NCI-H1436 (cell line): ENCODE data around the gene HYCC1.
"Not testable (repeated sequence)": the region's sequence is repeated elsewhere in the genome, so short reads cannot be mapped to it uniquely, and the experiment has no call there.

ENCODE experiments used
- DNase-seq: peaks from one replicate; lab custom pipeline; 2025; lab: John Stamatoyannopoulos, UW

HYCC1 gene

DNA sequence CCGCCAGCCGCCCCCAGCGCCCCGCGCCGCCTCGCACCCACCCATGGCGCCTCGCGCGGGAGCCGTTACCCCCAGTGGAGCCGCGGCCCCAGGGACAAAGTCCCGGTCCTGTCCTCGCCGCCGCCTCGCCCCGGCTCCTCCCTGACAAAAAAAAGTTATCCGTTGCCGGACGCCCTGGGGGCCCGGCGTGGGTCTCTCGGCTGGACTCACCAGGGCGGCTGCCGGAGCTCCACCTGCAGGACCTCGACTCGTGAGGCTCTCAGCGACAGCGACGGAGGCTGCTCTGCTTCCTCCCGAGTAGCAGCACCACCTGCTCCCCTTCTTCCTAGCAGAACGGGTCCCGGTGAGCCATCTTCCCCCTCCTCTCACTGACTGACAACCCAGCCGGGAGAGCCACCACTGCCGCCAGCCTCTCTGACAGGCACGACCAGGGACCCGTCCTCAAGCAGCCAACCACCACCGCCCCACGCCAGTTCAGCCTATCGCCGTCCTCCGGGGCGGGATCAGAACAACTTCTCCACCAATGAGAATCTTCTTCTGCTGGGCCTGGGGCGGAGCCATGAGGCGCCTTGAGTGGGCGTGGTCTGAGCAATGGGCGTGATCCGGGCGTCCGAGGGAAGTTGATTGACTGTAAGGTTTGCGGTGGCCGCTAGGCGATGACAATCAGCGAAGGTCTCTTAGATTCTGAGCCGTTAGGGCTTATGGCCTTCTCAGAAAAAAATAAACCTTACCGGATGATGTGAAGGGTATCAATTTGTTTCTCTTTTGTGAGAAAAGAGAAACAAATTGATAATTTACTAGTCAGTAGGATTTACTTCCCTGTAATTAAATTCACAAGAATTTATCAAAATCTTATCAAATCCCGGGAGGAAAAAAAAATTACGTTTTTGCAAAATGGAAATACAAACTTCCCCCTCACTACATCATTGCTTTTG lies at the start of gene HYCC1:
Gene HYCC1 (minus strand): TSS at position 416 of the 935 bp plus-strand sequence. CDS start 23,019 bp downstream, outside the sequence.
- peak; percentile 98 for DNase-seq

DNA sequence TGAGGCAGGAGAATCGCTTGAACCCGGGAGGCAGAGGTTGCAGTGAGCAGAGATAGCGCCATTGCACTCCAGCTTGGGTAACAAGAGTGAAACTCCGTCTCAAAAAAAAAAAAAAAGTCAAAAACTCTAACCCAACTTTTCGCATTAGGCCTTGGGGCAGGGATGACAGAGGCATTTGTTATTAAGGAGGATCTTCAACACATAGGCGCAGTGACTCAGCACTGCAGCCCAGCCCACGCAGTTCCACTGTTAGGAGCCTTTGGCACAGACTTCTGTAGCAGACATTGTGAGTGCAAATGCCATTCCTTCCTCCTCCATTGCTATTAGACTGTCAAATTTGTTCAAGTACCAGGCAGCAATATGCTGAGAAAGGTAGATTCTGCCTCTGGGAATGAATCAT lies 48.5 kb upstream of the HYCC1 start:
- DNase-seq = no peak

DNA sequence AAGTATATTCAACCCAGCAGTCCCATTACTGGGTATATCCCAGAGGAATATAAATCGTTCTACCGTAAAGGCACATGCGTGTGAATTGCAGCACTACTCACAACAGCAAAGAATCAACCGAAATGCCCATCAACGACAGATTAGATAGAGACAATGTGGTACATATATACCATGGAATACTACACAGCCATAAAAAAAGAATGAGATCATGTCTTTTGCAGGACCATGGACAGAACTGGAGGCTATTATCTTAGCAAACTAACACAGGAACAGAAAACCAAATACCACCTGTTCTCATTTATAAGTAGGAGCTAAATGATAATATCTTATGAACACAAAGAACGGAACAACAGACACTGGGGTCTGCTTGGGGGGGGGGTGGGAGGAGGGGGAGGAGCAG lies 47.4 kb upstream of the HYCC1 start:
- DNase-seq = no peak

DNA sequence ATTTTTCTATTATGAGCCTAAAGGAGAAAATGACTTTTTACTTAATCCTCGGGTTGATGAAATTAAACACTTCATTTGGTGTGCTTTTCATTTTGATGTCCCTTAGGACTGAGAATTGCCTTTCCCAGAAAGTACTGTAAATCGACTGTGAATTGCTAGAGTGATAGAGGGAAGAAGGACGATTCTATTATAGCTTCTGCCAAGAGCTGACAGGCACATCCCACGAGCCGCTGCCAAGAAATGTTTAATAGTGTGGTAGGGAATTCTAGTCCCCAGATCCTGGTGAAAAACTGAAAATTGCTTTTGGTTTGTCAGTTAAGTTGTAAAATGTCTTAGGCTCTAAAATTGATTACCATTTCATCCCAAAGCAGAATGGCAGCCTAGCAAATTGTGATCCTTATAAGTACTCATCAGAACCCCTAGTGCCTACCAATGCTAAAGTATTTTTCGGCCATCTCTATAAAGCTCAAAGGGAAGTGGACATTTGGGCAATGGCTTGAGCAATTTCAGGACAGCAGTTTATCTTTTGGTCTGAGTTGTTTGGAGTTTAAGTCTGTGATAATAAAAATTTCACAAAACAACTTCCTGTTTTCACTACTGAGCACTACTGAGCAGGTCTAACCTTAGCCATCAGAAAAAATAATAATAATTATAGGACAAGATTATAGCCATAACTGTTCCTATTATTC lies 44.6 kb upstream of the HYCC1 start:
- DNase-seq = no peak

DNA sequence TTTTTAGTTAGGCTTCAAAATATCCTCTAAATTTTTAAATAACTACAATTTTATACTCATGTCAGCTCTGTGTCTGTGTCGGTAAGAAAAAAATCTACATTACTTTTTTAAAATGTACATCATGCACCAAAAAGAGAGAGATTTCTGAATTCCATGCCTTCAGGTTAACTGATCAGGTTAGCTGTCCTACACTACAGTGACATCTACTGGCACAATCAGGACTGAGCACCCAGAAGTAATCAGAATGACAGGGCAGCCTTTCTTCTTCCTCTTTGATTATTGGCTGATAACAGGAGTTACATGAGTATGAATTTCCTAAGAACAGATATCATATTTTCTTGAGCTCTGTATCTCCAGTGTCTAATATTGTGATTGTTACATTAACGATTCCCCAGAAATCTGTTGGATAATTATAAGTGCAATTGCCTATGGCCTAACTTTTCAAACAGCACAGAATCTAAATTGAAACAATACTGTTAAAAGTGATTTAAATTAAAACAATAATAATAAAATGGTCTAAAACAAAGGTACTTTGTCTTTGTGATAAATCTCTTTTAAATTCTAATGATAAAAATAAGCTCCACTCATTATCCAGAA lies 41.8 kb upstream of the HYCC1 start:
- DNase-seq = peak; percentile 64

DNA sequence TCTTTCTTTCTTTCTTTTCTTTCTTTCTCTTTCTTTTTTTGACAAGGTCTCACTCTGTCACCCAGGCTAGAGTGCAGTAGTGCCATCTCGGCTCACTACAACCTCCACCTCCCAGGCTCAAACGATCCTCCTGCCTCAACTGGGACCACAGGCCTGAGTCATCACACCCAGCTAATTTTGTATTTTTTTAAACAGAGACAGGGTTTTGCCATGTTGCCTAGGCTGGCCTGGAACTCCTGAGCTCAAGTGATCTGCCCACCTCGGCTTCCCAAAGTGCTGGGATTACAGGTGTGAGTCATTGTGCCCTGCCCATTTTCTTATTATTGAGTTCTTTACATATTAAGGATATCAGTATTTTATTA lies 37.2 kb upstream of the HYCC1 start:
- DNase-seq = not testable (repeated sequence)

DNA sequence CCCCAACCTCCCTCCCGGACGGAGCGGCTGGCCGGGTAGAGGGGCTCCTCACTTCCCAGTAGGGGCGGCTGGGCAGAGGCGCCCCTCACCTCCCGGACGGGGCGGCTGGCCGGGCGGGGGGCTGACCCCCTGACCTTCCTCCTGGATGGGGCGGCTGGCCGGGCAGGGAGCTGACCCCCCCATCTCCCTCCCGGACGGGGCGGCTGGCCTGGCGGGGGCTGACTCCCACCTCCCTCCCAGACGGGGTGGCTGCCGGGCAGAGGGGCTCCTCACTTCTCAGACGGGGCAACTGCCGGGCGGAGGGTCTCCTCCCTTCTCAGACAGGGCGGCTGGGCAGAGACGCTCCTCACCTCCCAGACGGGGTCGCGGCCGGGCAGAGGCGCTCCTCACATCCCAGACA lies 32.4 kb upstream of the HYCC1 start:
- DNase-seq = not testable (repeated sequence)

DNA sequence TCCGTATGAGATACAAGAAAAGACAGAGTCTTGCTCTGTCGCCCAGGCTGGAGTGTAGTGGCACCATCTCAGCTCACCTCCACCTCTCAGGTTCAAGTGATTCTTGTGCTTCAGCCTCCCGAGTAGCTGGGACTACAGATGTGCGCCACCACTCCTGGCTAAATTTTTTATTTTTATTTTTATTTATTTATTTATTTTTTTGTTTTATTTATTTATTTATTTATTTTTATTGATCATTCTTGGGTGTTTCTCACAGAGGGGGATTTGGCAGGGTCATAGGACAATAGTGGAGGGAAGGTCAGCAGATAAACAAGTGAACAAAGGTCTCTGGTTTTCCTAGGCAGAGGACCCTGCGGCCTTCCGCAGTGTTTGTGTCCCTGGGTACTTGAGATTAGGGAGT lies 31.2 kb upstream of the HYCC1 start:
- not testable (repeated sequence) for DNase-seq

DNA sequence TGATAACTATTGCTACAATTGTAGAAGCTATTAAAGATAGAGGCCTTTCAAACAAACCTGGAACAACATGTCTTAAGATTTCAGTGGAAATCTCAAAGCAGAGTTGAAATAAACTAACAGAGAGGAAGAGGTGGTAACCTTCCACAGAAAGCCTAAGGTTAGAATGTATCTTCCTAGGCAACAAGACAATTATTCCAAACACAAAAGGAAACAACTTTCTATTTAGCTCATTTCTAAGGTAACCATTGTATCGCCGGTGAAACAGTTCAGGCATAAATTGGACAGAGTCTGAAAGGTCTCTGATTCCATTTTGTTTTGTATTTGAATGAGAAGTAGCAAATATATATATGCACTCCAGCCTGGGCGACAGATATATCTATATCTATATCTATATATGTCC lies 30.7 kb upstream of the HYCC1 start:
- peak; percentile 13 for DNase-seq

DNA sequence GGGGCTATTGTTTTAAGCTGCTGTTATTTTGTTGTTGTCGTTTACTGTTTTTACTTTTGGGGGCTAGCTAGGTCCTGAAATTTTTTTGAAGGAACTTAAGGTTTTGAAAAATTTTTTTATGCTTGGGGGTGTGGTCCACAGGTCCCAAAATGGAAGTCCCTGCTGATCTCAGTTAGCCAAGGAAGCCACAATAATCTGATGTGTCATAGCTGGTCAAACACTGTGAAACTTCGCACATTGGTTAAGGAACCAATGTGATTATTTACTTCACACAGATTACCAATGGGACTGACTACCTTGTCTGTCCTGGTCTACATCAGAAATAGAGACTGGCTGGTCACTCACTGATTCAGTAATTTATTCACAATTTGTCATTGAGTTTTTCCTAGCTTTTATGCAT lies 29.5 kb upstream of the HYCC1 start:
- DNase-seq = no peak

DNA sequence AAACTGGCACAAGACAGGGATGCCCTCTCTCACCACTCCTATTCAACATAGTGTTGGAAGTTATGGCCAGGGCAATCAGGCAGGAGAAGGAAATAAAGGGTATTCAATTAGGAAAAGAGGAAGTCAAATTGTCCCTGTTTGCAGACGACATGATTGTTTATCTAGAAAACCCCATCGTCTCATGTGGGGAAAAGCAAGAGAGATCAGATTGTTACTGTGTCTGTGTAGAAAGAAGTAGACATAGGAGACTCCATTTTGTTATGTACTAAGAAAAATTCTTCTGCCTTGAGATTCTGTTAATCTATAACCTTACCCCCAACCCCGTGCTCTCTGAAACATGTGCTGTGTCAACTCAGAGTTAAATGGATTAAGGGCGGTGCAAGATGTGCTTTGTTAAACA lies 25.7 kb upstream of the HYCC1 start:
- not testable (repeated sequence) for DNase-seq

DNA sequence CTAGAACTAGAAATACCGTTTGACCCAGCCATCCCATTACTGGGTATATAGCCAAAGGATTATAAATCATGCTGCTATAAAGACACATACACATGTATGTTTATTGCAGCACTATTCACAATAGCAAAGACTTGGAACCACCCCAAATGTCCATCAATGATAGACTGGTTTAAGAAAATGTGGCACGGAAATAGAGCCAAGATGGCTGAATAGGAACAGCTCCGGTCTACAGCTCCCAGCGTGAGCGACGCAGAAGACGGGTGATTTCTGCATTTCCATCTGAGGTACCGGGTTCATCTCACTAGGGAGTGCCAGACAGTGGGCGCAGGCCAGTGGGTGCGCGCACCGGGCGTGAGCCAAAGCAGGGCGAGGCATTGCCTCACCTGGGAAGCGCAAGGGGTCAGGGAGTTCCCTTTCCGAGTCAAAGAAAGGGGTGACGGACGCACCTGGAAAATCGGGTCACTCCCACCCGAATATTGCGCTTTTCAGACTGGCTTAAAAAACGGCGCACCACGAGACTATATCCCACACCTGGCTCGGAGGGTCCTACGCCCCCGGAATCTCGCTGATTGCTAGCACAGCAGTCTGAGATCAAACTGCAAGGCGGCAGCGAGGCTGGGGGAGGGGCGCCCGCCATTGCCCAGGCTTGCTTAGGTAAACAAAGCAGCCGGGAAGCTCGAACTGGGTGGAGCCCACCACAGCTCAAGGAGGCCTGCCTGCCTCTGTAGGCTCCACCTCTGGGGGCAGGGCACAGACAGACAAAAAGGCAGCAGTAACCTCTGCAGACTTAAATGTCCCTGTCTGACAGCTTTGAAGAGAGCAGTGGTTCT lies 21.8 kb upstream of the HYCC1 start:
- DNase-seq = not testable (repeated sequence)

DNA sequence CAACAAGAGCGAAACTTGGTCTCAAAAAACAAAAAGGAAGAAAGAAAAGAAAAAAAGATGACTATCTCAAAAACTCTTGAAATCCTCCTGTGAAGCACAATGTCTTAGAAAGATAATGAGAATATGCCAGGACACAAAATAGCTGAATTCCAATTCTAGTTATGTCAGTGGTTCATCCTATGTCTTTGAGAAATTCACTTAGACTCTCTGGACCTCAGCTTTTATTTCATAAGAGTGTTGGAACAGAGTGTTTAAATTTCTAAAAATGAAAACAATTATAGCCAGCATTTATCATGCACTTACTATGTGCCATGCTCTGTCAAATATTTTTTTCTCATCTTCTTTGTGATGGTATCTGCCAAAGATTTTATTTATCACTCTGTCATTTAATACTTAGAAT lies 13.3 kb upstream of the HYCC1 start:
- no peak for DNase-seq

DNA sequence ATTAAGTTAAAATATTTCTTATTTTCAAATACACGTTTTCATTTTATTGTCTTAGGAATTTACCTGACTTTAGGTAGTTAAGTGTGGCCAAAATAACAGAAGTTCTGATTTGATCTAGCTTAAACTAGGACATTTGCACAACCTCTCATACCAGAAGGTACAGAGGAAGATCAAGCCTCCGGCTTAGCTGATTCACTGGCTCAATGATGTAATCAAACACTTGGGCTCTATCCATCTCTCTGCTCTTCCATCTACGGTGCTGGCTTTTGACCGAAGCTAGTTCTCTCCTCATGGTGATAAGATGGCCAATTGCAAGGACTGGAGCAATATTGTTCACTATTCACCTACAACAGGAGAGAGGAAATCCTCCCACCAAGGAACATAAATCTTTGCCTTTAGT lies 12.2 kb upstream of the HYCC1 start:
- no peak for DNase-seq

DNA sequence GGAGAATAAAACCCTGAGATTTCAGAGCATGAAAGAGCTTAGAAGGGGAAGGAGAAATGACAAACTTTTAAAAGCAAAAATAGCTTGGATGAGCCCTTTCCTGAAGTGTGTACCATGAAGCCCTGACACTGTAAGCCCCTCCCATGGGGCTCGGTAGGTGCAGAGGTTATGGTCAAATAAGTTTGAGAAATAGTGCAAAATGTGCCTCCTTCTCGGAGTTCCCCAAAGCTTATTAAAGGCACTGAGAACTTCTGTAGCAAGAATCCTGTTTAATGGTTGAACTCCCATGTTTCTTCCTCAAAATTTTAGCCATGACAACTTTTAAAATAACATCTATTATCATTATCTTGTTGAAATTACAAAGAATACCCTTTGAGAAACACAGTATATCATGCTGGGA lies 10.5 kb upstream of the HYCC1 start:
- DNase-seq = no peak

DNA sequence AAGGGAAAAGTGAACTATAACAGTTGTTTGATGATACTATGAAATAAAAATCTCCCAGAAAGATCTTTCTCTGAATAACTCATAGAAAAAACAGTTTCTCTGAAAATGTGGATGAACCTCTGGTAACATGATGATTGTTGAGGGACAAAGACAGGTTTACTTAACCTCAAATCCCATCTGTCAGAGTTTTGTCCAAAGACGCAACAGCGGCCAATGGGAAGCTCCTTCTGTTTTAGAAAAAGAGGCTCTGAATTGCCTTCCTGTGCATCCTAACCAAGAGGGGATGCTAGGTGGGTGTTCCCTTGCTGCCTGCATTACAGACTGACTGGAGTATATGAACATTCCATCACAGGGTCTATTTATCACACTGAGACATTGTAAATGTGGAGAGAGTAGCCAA lies 8.9 kb upstream of the HYCC1 start:
- no peak for DNase-seq

DNA sequence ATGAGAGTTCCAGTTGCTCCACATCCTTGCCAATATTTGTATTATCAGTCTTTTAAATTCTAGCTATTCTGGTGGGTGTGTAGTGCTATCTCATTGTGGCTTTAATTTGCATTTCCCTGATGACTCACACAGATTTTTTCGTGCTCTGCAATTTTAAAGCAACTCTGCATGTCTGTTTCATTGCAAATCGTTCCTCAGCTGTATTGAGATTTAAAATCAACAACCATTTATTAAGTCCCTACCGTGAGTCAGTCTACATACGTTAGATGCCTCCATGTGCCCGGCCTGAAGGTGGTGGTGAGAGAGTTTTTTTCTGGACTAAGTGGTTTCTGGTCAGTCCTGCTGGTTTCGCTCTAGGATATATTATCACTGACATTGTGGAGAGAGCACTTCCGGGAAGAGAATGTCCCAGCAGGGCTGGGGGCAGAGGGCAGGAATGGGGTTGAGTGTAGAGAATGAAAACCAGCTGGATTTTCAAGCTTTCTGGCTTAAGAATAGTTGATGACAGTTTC lies 8.4 kb upstream of the HYCC1 start:
- DNase-seq = no peak

DNA sequence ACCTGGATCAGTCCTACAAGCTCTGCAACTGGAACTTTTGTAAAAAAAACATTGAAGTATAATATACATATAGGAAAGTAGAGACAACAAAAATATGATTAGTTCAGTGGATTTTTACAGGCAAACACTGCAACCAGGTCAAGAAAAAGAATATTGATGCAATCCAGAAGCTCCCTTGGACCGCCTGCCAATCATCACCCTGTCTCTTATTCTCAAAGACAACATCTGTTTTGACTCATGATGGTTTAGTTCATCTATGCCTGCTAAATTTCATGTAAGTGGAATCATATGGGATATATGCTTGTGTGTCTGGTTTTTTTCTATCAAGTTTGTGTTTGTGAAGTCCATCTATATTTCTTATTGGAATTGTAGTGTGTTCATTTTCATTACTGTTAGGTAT lies 7.7 kb upstream of the HYCC1 start:
- DNase-seq = no peak

DNA sequence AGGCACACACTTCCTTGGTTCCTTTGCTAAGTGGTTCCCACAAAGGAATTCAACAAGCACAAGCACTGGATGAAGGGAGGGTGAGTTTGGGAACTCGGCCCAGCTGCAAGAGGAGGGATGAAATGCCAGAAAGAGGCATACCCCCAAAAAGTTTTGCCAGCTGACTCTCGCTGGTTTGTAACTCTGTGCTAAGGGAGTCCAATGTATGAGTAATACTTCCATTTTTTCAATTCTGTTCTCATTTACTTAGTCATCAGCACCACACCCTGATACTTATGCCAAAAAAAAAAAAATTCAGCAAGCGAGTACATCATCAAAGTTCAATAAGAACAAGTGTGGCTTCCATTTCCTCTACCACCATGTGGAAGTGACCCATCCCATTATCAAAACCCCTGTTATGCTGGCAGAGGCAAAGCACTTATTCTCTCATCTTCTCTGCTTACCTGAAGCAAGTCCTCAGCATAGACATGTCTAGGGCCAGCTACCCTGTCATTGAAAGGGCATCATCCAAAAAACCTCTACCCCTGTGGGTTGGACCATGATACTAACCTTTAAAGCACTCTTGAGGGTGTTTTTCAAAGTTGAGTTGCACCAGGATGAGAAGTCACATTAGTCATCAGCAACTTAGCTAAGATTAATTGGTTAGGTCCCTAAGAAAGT lies 6.9 kb upstream of the HYCC1 start:
- DNase-seq = no peak

DNA sequence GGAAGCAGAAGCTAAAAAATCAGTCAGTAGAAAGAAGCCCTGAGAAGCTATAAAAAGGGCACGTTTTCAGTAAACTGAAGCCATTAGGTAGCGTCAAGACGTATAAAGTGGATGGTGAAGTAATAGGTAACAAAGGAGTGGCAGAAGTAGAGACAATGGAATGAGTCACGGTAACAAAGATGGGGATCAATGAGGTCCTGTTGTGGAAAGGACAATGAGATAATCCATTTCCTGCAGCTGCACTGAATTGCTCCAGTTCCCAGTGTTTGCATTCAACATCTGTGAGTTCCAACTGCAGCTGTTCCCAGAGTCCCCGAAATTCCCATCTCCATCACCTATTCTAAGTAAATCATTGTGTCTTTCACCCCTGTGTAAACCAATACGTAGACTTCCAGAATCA lies 4.8 kb upstream of the HYCC1 start:
- DNase-seq = no peak

DNA sequence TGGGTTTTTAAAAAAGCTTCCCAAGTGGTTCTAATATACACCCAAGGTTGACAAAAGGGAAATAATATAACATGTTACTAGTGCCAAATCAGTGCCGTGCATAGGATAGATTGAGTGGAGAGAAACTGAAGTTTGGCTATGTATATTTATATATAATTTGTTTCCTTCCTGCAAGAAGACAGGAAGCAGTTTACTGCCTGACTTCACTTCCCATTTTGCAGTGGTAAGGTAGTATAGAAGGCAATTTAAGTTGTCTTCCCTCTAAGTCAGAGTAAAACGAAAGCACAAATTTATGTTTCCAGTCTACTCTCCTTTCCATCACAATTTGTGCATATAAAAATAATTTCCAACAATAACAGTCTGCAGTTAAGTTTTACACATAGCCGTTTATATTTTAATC lies 3.4 kb upstream of the HYCC1 start:
- DNase-seq = no peak
